ENCODE results near the gene TUBGCP5.
"Not testable (repeated sequence)": the region's sequence is repeated elsewhere in the genome, so short reads cannot be mapped to it uniquely, and the experiment has no call there.

The TUBGCP5 gene

GRCh38 chr15:23041736-23042135, 2.4 kb upstream of the TUBGCP5 start:
- DNase-seq (ENCODE audit: low spot score), result not testable (repeated sequence)

GRCh38 chr15:23039917-23040281, 530 bp upstream of the TUBGCP5 start:
- peak; percentile 47 for DNase-seq (ENCODE audit: low spot score)

DNA sequence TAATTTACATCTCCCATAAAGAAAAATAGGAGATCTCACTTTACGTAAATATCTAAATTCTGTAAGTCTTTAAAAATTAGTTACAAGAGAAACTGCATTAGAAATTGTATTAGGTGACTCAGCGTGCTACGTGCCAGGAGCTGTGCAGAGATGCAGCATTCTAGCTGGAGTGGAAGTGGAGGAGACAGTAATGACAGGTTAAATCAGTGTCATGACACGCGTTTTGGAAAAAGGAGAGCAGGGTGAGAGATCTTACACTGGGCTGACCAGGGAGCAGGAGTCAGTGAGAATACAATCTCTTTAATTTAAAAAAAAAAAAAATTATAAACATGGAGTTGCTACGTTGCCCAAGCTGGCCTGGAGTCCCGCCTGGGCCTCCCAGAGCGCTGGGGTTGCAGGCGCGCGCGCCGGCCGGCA, 635 bp downstream of the TUBGCP5 start:
- peak; percentile 54 for DNase-seq (ENCODE audit: low spot score)

DNA sequence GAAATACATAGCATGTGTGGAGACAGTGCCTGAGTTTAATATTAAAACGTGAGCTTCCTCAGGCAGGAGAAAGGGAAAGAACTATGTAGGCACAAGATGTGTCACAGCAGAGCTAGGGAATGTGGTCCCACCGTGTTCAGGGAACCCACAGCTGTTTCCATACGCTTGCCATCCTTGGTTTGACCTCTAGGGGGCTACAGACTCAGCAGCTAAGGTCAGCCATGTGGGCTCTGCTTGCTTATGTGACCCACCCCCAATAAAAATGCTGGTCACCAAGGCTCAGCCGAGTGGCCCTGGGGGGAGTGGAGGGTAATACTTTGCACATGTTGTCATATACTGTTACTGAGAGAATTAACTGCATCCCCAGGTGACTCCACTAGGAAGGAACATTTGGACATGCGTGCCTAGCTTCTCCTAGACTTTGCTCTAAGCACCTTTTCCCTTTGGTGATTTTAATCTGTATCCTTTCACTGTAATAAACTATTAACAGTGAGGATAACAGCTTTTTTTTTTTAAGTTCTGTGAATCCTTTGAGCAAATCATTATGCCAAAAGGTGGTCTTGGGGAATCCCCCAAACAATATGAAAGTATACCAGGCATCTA, 3.3 kb downstream of the TUBGCP5 start:
- DNase-seq (ENCODE audit: low spot score), result peak; percentile 72

DNA sequence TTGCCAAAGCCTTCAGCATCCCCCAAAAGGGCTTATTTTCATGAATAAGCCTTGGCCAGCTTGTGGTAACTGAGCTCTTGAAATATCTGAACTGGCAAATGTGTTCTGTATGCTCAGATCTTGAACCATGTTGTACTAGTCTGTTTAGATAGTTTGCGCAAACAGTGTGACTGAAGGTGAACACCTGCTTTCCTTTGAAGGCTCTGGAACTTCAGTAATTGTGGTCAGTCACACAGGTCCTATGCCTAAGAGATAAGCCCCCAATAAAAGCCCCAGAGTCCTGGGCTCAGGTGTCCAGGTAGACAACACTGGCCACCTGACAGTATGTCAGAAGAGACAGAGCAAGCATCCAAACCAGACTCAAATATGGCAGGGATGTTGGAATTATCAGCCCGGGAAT, 5.4 kb downstream of the TUBGCP5 start:
- no peak for DNase-seq (ENCODE audit: low spot score)

DNA sequence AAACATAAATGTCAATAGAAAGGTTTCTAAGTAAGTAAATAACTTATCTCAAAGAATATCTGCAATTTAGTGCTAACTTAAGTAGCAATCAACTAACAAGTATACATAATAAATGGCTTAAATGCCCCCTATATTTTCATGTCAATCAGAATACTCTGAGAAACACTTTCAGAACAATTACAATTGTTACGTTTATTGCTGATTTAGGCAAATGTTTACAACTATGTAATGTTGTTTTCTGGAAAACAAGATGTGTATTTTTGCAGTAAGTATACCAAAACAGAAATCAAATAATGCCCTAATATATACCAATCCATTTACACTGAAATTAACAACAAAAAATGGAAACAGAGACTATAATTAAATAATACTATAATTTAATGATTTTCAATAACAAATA, 13.2 kb downstream of the TUBGCP5 start:
- no peak for DNase-seq (ENCODE audit: low spot score)

DNA sequence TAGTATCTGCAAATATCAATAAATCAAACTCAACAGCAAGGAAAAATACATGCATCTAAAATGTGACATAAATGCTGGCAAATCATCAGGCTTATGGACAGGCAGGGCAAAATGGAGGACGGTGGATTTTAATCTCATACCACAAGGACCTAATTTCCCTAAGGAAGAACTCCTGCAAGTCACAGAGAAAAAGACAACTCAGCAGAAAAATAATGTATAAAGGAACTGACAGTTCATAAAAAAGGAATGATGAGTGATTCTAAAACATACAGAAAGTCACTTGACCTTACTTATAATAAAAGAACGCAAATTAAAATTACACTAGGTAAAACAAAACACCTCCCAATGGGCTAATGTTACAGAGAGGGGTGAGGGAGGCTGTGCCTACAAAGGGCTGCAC, 17.2 kb downstream of the TUBGCP5 start:
- DNase-seq (ENCODE audit: low spot score), result no peak

- no peak for DNase-seq (ENCODE audit: low spot score)
Measured at GRCh38 chr15:23014394-23015000, 24.9 kb downstream of the TUBGCP5 start.

GRCh38 chr15:23013681-23014080, 25.7 kb downstream of the TUBGCP5 start:
- no peak for DNase-seq (ENCODE audit: low spot score)

DNA sequence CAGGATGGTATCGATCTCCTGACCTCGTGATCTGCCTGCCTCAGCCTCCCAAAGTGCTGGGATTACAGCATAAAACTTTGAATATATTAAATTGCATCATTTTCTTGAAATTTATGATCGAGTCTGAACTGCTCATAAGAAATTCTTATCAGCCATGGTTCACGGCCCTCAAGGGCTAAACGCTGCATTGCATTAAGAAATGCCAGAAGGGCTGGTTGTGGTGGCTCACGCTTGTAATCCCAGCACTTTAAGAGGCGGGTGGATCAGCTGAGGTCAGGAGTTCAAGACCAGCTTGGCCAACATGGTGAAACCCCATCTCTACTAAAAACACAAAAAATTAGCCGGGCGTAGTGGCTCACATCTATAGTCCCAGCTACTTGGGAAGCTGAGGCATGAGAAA, 26.8 kb downstream of the TUBGCP5 start:
- not testable (repeated sequence) for DNase-seq (ENCODE audit: low spot score)

DNA sequence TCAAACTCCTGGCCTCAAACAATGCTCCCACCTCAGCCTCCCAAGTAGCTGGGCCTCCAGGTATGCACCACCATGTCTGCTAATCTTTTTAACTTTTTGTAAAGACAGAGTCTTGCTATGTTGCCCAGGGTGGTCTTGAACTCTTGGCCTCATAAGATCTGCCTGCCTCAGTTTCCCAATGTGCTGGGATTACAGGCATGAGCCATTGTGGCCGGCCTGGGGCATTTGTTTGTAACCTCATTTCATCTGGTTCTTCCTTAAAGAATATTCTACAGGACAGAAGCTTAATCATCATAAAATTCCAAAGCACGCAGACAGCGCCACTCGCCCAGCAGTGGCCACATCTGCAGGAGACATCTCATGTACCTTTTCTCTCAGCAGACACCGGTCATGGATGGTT, 35.6 kb downstream of the TUBGCP5 start:
- DNase-seq (ENCODE audit: low spot score), result no peak

GRCh38 chr15:23002920-23003319, 36.4 kb downstream of the TUBGCP5 start:
- no peak for DNase-seq (ENCODE audit: low spot score)

DNA sequence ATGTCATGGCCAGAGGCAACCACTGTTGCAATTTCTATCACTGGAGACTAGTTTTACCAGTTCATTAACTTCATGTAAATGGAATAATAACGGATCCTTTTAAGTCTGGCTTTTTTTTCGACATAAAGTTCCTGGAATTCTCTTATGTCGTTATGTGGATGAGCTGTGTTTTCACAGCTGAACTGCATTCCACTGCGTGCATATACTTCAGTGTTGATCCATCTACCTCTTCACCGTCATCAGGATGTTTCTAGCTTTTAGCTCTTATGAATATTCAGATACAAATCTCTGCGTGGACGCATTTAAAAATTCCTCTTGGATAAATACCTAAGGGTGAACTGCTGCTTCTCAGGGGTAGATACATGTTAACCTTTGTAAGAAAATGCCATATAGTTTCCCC, 43.6 kb downstream of the TUBGCP5 start:
- DNase-seq (ENCODE audit: low spot score), result no peak

DNA sequence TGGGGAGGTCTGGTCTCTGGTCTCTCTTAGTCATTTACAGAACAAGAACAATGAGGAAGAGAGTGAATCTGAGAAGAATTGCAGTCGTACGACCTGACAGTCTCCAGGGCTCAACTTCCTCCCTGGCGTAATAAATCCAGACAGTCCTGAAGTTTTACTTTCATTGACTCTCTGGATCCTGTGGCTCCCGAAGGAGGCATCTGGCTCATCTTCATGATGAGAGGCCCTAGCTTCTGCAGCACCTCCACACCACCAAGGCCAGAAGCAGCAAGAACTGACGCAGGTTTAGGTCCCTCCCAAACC, 47.4 kb downstream of the TUBGCP5 start:
- no peak for DNase-seq (ENCODE audit: low spot score)

- no peak for DNase-seq (ENCODE audit: low spot score)
Measured at GRCh38 chr15:22989576-22990477, 49.5 kb downstream of the TUBGCP5 start.

DNA sequence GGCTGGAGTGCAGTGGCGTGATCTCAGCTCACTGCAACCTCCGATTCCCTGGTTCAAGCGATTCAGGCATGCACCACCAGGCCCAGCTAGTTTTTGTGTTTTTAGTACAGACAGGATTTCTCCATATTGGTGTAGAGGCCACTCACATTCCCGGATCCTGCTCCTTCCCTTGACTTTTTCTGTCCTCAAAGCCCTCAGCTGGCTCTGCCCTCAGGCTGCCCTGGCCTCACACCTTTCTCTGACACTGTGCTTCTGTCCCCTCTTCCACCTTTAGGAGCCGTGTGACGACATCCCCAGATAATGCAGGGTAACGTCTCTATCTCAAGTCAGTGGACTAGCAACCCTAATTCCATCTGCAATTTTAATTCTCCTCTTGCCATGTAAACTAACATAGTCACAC, 50.6 kb downstream of the TUBGCP5 start:
- no peak for DNase-seq (ENCODE audit: low spot score)

- DNase-seq (ENCODE audit: low spot score), result not testable (repeated sequence)
Measured at GRCh38 chr15:22981931-22982330, 57.4 kb downstream of the TUBGCP5 start.

GRCh38 chr15:22981051-22981840, 58.1 kb downstream of the TUBGCP5 start:
- no peak for DNase-seq (ENCODE audit: low spot score)

- peak; percentile 95 for DNase-seq (ENCODE audit: low spot score)
Measured at GRCh38 chr15:22980189-22981050, 58.9 kb downstream of the TUBGCP5 start, which contains the start of gene CYFIP1. Gene CYFIP1, minus strand, starts transcription at chr15:22980368. Its CDS starts 33,083 bp downstream, at chr15:22947285.

GRCh38 chr15:22979238-22980188, 59.9 kb downstream of the TUBGCP5 start:
- peak; percentile 68 for DNase-seq (ENCODE audit: low spot score)
